Aorta (tissue), 5 donors: ENCODE results near the gene RABGAP1L. TPM values are rescaled to one million over a fixed set of nuclear protein-coding genes. Genes with fewer than 3 reads are reported as not detected.
"Not testable (repeated sequence)": the region's sequence is repeated elsewhere in the genome, so short reads cannot be mapped to it uniquely, and the experiment has no call there.

Experiments
- ATAC-seq: fragments of 200-7000 bp; cut with Tn5 transposase; one replicate; pipeline ENCODE4 v1.9.1; 2022; ENCODE audit warnings: moderate library complexity; ENCODE audit not compliant: low FRiP score
- DNase-seq, 2 donors: peaks; one replicate each; pipeline ENCODE4 v3.0.0-alpha.2; 2020
- H3K27ac ChIP-seq, 2 donors: one replicate each; pipeline ENCODE4 v1.5.1; 2013; ENCODE audit warnings: low read length in 2 of 2, mild to moderate bottlenecking in 2 of 2, moderate library complexity in 2 of 2, control low read depth in 1 of 2, inconsistent platforms in 1 of 2, low read depth in 1 of 2
- H3K27me3 ChIP-seq, 2 donors: one replicate each; pipeline ENCODE4 v1.6.1; 2013; ENCODE audit warnings: control low read depth in 1 of 2, low read length in 1 of 2, mild to moderate bottlenecking in 1 of 2, moderate library complexity in 1 of 2; ENCODE audit not compliant: insufficient read depth in 2 of 2, control insufficient read depth in 1 of 2
- H3K36me3 ChIP-seq, 2 donors: one replicate each; pipeline ENCODE4 v1.6.1; 2013; ENCODE audit warnings: control low read depth in 1 of 2, low read length in 1 of 2, mild to moderate bottlenecking in 1 of 2; ENCODE audit not compliant: insufficient read depth in 2 of 2, control insufficient read depth in 1 of 2
- H3K4me1 ChIP-seq, 2 donors: one replicate each; pipeline ENCODE4 v1.6.1; 2013; ENCODE audit warnings: low read length in 2 of 2, control low read depth in 1 of 2, mild to moderate bottlenecking in 1 of 2, moderate library complexity in 1 of 2; ENCODE audit not compliant: insufficient read depth in 2 of 2, control insufficient read depth in 1 of 2
- H3K4me3 ChIP-seq, 2 donors: one replicate each; pipeline ENCODE4 v1.5.1; 2013; ENCODE audit warnings: low read length in 2 of 2, control low read depth in 1 of 2, mild to moderate bottlenecking in 1 of 2
- H3K9me3 ChIP-seq: one replicate; pipeline ENCODE4 v1.6.1; 2013; ENCODE audit warnings: mild to moderate bottlenecking, low read length; ENCODE audit not compliant: control insufficient read depth
- WGBS, 2 donors: extraction: QIAGEN DNeasy Blood & Tissue Kit; methylation state at CpG; one replicate each; pipeline ENCODE4 v1.1.7; 2013; 5-methylcytosine and 5-hydroxymethylcytosine counted together
- intact Hi-C, 2 donors: fragments of 100-400 bp; cut with DNase I; formaldehyde crosslinking; loops; one replicate each; pipeline versions ENCODE4 v1.14.2 to v1.15.0; 2022
- polyA plus RNA-seq, 2 donors: library from polyadenylated mRNA; stranded (reverse); fragments of 200-250 nt; gene quantifications; one replicate each; pipeline ENCODE4 v1.2.3, GENCODE V29; 2013
- total RNA-seq, 2 donors: library from RNA; stranded (reverse); fragmentation: NEBNext Ultra II Directional; extraction: Animal tissue kit (Norgen Biotek cat#: 25700); gene quantifications; one replicate each; pipeline ENCODE4 v1.2.1, GENCODE V29; 2021
- donor health status: healthy with polysubstance abuse.
- donor health status: Bipolar disorder and iron deficiency.
- donor health status: DM: no; HTN: no; CAD: no.
- donor health status: DM: no; HTN: no; CAD: no.
- donor health status: DM: yes; HTN: yes; CAD: no.

The RABGAP1L gene
- total and polyA plus RNA-seq, 4 donors: 14.8 to 56.4 (median 38.4) TPM

- Histone ChIP-seq H3K27ac (no peak overlapping the region), H3K4me3 (no peak overlapping the region), H3K36me3 (no peaks in the 10 kb centered on the region), H3K9me3 (no peaks in the 10 kb centered on the region), H3K27me3 (no peaks in the 10 kb centered on the region), H3K4me1 (no peaks in the 10 kb centered on the region)
- DNase-seq (no peak), ATAC-seq (no peak)
- WGBS, 2 donors: 84 to 88% methylated on average over 6 of the region's 6 CpGs
- intact Hi-C loops: no loop called here
These were observed 15.4 kb downstream of the RABGAP1L start for GRCh38 chr1:174174461-174175329.

- ATAC-seq, H3K4me3 ChIP-seq, H3K27ac ChIP-seq, H3K9me3 ChIP-seq, H3K4me1 ChIP-seq, DNase-seq, H3K36me3 ChIP-seq, intact Hi-C loops, H3K27me3 ChIP-seq: not testable (repeated sequence)
- 96 to 99% methylated on average over 2 of the region's 2 CpGs for WGBS, 2 donors
These were observed 19.1 kb downstream of the RABGAP1L start for GRCh38 chr1:174178459-174178858.

GRCh38 chr1:174189428-174190062, 30.2 kb downstream of the RABGAP1L start:
- DNase-seq (no peak), ATAC-seq (no peak)
- no peaks in the 10 kb centered on the region for H3K4me1 ChIP-seq
- no peaks in the 10 kb centered on the region for H3K9me3 ChIP-seq
- H3K36me3 ChIP-seq: no peaks in the 10 kb centered on the region
- H3K4me3 ChIP-seq: no peak overlapping the region
- intact Hi-C loops: loop anchor here in 1 of 2 donors (10.0 kb wide), 1 partner anchor 165 kb away; the partner anchor contains the start of gene RC3H1
- H3K27ac ChIP-seq: no peak overlapping the region
- WGBS, 2 donors: 85 to 95% methylated on average over 4 of the region's 4 CpGs
- no peaks in the 10 kb centered on the region for H3K27me3 ChIP-seq

GRCh38 chr1:174190691-174191199, 31.4 kb downstream of the RABGAP1L start:
- ATAC-seq (no peak), DNase-seq (no peak)
- Histone ChIP-seq H3K4me1 (no peaks in the 10 kb centered on the region), H3K27me3 (no peaks in the 10 kb centered on the region), H3K9me3 (no peaks in the 10 kb centered on the region), H3K27ac (no peak overlapping the region), H3K36me3 (no peaks in the 10 kb centered on the region), H3K4me3 (no peak overlapping the region)
- intact Hi-C loops: loop anchor here in 1 of 2 donors (10.0 kb wide), 1 partner anchor 166 kb away; the partner anchor contains the start of gene RC3H1
- WGBS, 2 donors: 42 to 47% methylated on average over 6 of the region's 6 CpGs

- Histone ChIP-seq H3K36me3 (no peaks in the 10 kb centered on the region), H3K4me3 (no peak overlapping the region), H3K4me1 (no peaks in the 10 kb centered on the region), H3K27me3 (no peaks in the 10 kb centered on the region), H3K27ac (no peak overlapping the region), H3K9me3 (no peaks in the 10 kb centered on the region)
- DNase-seq (no peak), ATAC-seq (no peak)
- WGBS, 2 donors: 42 to 51% methylated on average over 4 of the region's 4 CpGs
- intact Hi-C loops: loop anchor here in 1 of 2 donors (10.0 kb wide), 1 partner anchor 167 kb away; the partner anchor contains the start of gene RC3H1
These were observed 32.1 kb downstream of the RABGAP1L start for GRCh38 chr1:174191349-174191862.

- H3K9me3 ChIP-seq: no peaks in the 10 kb centered on the region
- ATAC-seq (no peak), DNase-seq (no peak)
- H3K4me1 ChIP-seq: no peaks in the 10 kb centered on the region
- no peaks in the 10 kb centered on the region for H3K27me3 ChIP-seq
- H3K27ac ChIP-seq: no peak overlapping the region
- no peaks in the 10 kb centered on the region for H3K36me3 ChIP-seq
- no peak overlapping the region for H3K4me3 ChIP-seq
- 93 to 96% methylated on average over 6 of the region's 6 CpGs for WGBS, 2 donors
- intact Hi-C loops: loop anchor here in 1 of 2 donors (10.0 kb wide), 1 partner anchor 170 kb away; the partner anchor contains the start of gene RC3H1
These were observed 35.1 kb downstream of the RABGAP1L start for GRCh38 chr1:174194461-174194860.

- no peaks in the 10 kb centered on the region for H3K27me3 ChIP-seq
- H3K4me3 ChIP-seq: no peak overlapping the region
- H3K36me3 ChIP-seq: no peaks in the 10 kb centered on the region
- WGBS, 2 donors: 95 to 100% methylated on average over 2 of the region's 2 CpGs
- H3K27ac ChIP-seq: no peak overlapping the region
- intact Hi-C loops: loop anchor here in 1 of 2 donors (10.0 kb wide), 1 partner anchor 172 kb away; the partner anchor contains the start of gene RC3H1
- H3K4me1 ChIP-seq: no peaks in the 10 kb centered on the region
- H3K9me3 ChIP-seq: no peaks in the 10 kb centered on the region
- ATAC-seq (no peak), DNase-seq (no peak)
These were observed 37.8 kb downstream of the RABGAP1L start for GRCh38 chr1:174197088-174197487.

- 94 to 96% methylated on average over 10 of the region's 10 CpGs for WGBS, 2 donors
- Histone ChIP-seq H3K4me3 (no peak overlapping the region), H3K27ac (no peak overlapping the region), H3K4me1 (no peaks in the 10 kb centered on the region), H3K27me3 (no peaks in the 10 kb centered on the region), H3K9me3 (no peaks in the 10 kb centered on the region), H3K36me3 (no peaks in the 10 kb centered on the region)
- no peak for ATAC-seq
- intact Hi-C loops: loop anchor here in 1 of 2 donors (10.0 kb wide), 1 partner anchor 173 kb away; the partner anchor contains the start of gene RC3H1
- DNase-seq: no peak
These were observed 38.2 kb downstream of the RABGAP1L start for GRCh38 chr1:174197547-174197946.
